ENCODE data around the gene SCNN1G. TPM values are rescaled to one million over a fixed set of nuclear protein-coding genes. Genes with fewer than 3 reads are reported as not detected.

Gene SCNN1G
- total RNA-seq, 4 donors from 2014 or later: 0.06 to 0.34 TPM; not detected in 2

DNA sequence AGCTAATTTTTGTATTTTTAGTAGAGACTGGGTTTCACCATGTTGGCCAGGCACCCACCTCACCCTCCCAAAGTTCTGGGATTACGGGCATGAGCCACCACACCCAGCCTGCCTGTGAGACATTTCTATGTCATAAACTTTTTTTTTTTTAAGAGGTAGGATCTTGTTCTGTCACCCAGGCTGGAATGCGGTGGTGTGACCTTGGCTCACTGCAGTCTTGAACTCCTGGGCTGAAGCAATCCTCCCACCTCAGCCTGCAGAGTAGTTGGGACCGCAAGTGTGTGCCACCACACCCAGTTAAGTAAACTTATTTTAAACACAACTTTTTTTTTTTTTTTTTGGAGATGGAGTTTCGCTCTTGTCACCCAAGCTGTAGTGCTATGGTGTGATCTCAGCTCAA lies 47.2 kb downstream of the SCNN1G start:
- no peak for DNase-seq (ENCODE audit: extremely low spot score)
- no peak overlapping the region for H3K4me3 ChIP-seq
- intact Hi-C loops (cut with DNase I): no loop called here
- H3K27ac ChIP-seq (replicated peaks in 1 of 4): no peak overlapping the region
- H3K9me3 ChIP-seq: no peaks in the 10 kb centered on the region
- H3K36me3 ChIP-seq: no peaks in the 10 kb centered on the region
- H3K4me1 ChIP-seq: no peaks in the 10 kb centered on the region
- no peak for TF ChIP-seq POLR2AphosphoS5 (IDR thresholded peaks at IDR 0.05)
- no peak for TF ChIP-seq EP300 (IDR thresholded peaks at IDR 0.05)
- no peak for TF ChIP-seq POLR2A (IDR thresholded peaks at IDR 0.05; ENCODE audit: low read depth)
- TF ChIP-seq, protein P1, sequence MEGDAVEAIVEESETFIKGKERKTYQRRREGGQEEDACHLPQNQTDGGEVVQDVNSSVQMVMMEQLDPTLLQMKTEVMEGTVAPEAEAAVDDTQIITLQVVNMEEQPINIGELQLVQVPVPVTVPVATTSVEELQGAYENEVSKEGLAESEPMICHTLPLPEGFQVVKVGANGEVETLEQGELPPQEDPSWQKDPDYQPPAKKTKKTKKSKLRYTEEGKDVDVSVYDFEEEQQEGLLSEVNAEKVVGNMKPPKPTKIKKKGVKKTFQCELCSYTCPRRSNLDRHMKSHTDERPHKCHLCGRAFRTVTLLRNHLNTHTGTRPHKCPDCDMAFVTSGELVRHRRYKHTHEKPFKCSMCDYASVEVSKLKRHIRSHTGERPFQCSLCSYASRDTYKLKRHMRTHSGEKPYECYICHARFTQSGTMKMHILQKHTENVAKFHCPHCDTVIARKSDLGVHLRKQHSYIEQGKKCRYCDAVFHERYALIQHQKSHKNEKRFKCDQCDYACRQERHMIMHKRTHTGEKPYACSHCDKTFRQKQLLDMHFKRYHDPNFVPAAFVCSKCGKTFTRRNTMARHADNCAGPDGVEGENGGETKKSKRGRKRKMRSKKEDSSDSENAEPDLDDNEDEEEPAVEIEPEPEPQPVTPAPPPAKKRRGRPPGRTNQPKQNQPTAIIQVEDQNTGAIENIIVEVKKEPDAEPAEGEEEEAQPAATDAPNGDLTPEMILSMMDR (IDR thresholded peaks at IDR 0.05): no peak
- WGBS: 90% methylated on average over 4 of the region's 4 CpGs
- H3K27me3 ChIP-seq: peaks cover 0 to 6% (median 0%) of the 10 kb centered on the region in 4 donors

DNA sequence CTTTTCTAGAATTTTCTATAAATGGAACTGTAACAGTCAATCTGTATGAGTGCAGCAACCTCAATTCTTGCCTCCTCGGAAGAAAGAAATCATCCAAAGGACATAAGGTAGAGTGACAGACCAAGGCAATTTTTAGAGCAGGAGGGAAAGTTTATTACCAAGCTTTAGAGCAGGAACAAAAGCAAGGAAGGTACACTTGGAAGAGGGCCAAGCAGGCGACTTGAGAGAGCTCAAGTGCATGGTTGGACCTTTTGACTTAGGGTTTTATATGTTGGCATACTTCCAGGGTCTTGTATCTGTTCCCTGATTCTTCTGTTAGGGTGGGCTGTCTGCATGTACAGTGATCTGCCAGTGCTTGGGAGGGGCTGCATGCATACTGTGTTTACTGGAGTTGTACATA lies 50.3 kb downstream of the SCNN1G start:
- WGBS: 42% methylated on average over 2 of the region's 2 CpGs
- intact Hi-C loops (cut with DNase I): no loop called here
- H3K4me1 ChIP-seq: no peaks in the 10 kb centered on the region
- DNase-seq (ENCODE audit: extremely low spot score): no peak
- H3K4me3 ChIP-seq: no peak overlapping the region
- peaks cover 0 to 6% (median 0%) of the 10 kb centered on the region in 4 donors for H3K27me3 ChIP-seq
- TF ChIP-seq POLR2AphosphoS5 (IDR thresholded peaks at IDR 0.05): no peak
- TF ChIP-seq, protein P1 (IDR thresholded peaks at IDR 0.05): no peak
- TF ChIP-seq POLR2A (IDR thresholded peaks at IDR 0.05; ENCODE audit: low read depth): no peak
- H3K9me3 ChIP-seq: no peaks in the 10 kb centered on the region
- H3K36me3 ChIP-seq: no peaks in the 10 kb centered on the region
- no peak overlapping the region for H3K27ac ChIP-seq (replicated peaks in 1 of 4)

DNA sequence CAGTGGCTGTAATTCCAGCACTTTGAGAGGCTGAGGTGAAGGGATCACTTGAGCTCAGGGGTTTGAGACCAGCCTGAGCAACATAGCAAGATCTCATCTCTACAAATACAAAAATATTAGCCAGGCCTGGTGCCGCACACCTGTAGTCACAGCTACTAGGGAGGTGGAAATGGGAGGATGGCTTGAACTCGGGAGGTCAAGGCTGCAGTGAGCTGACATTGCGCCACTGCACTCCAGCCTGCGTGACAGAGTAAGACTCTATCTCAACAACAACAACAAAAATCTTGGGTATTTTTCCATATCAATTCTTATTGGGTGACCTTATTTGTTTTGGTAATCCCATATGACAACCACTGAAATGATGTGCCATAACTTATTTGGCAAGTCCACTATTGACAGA lies 52.6 kb downstream of the SCNN1G start:
- H3K27me3 ChIP-seq: peaks cover 0 to under 1% (median 0%) of the 10 kb centered on the region in 4 donors
- H3K4me1 ChIP-seq: no peaks in the 10 kb centered on the region
- H3K36me3 ChIP-seq: no peaks in the 10 kb centered on the region
- no peak for DNase-seq (ENCODE audit: extremely low spot score)
- intact Hi-C loops (cut with DNase I): no loop called here
- H3K27ac ChIP-seq (replicated peaks in 1 of 4): no peak overlapping the region
- no peak for TF ChIP-seq EP300 (IDR thresholded peaks at IDR 0.05)
- TF ChIP-seq POLR2A (IDR thresholded peaks at IDR 0.05; ENCODE audit: low read depth): no peak
- TF ChIP-seq, protein P1 (IDR thresholded peaks at IDR 0.05): no peak
- no peak for TF ChIP-seq POLR2AphosphoS5 (IDR thresholded peaks at IDR 0.05)
- no peaks in the 10 kb centered on the region for H3K9me3 ChIP-seq
- 90% methylated on average over 4 of the region's 4 CpGs for WGBS
- H3K4me3 ChIP-seq: no peak overlapping the region

DNA sequence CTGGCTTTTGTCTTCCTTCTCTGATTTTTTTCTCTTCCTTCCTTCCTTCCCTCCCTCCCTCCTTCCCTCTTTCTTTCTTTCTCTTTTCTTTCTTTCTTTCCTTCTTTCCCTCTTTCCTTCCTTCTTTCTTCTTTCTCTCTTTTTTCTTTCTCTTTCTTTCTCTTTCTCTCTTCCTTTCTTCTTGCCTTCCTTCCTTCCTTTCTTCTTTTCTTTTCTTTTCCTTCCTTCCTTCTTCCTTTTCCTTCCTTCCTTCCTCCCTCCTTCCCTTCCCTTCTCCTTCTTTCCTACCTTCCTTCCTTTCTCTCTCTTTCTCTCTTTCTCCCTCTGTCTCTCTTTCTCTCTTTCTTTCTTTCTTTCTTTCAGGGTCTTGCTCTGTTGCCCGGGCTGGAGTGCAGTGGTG lies 54.4 kb downstream of the SCNN1G start:
- no peaks in the 10 kb centered on the region for H3K9me3 ChIP-seq
- WGBS: 96% methylated on average over 1 of the region's 1 CpG
- H3K4me3 ChIP-seq: no peak overlapping the region
- no peak for DNase-seq (ENCODE audit: extremely low spot score)
- intact Hi-C loops (cut with DNase I): no loop called here
- no peaks in the 10 kb centered on the region for H3K27me3 ChIP-seq
- H3K4me1 ChIP-seq: no peaks in the 10 kb centered on the region
- H3K27ac ChIP-seq (replicated peaks in 1 of 4): no peak overlapping the region
- no peaks in the 10 kb centered on the region for H3K36me3 ChIP-seq
- TF ChIP-seq, protein P1 (IDR thresholded peaks at IDR 0.05): no peak
- TF ChIP-seq POLR2AphosphoS5 (IDR thresholded peaks at IDR 0.05) (no peak), EP300 (IDR thresholded peaks at IDR 0.05) (no peak), POLR2A (IDR thresholded peaks at IDR 0.05; ENCODE audit: low read depth) (no peak)

DNA sequence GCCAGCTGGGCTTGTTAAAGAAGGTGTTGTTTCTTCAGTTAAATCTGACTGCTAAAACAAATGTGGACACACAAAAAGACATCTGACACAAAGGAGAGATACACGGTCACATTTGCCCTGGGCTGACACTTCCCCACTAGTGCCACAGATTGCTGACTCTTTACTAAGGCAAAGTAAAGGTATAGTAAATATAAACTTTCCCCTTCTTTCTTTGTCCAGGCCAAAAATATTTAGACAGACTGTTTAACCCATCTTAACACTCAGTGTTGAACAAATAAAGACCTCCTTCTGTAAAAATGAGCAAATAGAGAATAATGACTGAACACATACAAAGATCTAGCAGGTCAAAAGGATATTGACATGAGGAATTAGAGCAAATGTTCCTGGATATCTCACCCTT lies 58.4 kb downstream of the SCNN1G start:
- no peak overlapping the region for H3K4me3 ChIP-seq
- H3K4me1 ChIP-seq: no peaks in the 10 kb centered on the region
- TF ChIP-seq, protein P1 (IDR thresholded peaks at IDR 0.05): no peak
- no peak for TF ChIP-seq POLR2AphosphoS5 (IDR thresholded peaks at IDR 0.05)
- no peak for TF ChIP-seq POLR2A (IDR thresholded peaks at IDR 0.05; ENCODE audit: low read depth)
- TF ChIP-seq EP300 (IDR thresholded peaks at IDR 0.05): no peak
- H3K27ac ChIP-seq (replicated peaks in 1 of 4): no peak overlapping the region
- intact Hi-C loops (cut with DNase I): no loop called here
- peaks cover 0 to 10% (median 4%) of the 10 kb centered on the region in 4 donors for H3K9me3 ChIP-seq
- H3K36me3 ChIP-seq: no peaks in the 10 kb centered on the region
- no peaks in the 10 kb centered on the region for H3K27me3 ChIP-seq
- DNase-seq (ENCODE audit: extremely low spot score): no peak
- 59% methylated on average over 1 of the region's 1 CpG for WGBS

Data from esophagus muscularis mucosa (tissue), 4 donors.